ENCODE results near the gene SLC7A6OS.

DNA sequence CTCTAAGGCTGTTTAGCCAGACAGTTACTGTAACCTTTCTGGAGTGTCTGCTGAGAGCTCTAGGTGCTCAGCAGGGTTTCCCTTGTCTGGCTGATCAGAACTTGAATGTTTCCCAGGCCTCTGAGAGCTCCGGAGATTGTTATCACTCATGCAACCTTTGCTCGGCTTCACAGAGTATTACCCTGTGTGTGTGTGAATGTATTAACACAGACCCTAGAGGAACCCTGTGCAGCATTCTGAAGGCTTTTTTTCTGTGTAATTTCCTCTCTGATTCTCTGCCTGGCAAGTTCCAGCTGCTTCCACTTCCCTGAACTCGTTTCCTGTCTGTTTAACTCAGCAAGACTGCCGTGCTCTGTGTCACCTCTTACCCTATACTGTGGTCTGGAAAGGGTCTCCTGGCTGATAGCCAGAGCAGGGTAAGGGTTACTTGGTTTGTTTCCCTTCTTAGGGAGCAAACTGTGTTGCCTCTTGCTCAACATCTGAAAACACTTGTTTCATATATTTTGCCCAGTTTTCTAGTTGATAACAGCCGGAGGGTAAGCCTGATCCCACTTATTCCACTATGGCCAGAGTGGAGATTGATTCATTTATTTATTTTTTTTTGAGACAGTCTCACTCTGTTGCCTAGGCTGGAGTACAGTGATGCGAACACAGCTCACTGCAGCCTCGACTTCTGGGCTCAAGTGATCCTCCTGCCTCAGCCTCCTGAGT lies 21.8 kb upstream of the SLC7A6OS start:
- TF ChIP-seq CTCF (IDR thresholded peaks at IDR 0.05): no peak
- TF ChIP-seq TCF7L2 (IDR thresholded peaks at IDR 0.05; ENCODE audit: low read depth, low read length): no peak
- no peak for TF ChIP-seq POLR2AphosphoS5 (IDR thresholded peaks at IDR 0.05; ENCODE audit: low read depth, low read length)
- TF ChIP-seq, protein P1, sequence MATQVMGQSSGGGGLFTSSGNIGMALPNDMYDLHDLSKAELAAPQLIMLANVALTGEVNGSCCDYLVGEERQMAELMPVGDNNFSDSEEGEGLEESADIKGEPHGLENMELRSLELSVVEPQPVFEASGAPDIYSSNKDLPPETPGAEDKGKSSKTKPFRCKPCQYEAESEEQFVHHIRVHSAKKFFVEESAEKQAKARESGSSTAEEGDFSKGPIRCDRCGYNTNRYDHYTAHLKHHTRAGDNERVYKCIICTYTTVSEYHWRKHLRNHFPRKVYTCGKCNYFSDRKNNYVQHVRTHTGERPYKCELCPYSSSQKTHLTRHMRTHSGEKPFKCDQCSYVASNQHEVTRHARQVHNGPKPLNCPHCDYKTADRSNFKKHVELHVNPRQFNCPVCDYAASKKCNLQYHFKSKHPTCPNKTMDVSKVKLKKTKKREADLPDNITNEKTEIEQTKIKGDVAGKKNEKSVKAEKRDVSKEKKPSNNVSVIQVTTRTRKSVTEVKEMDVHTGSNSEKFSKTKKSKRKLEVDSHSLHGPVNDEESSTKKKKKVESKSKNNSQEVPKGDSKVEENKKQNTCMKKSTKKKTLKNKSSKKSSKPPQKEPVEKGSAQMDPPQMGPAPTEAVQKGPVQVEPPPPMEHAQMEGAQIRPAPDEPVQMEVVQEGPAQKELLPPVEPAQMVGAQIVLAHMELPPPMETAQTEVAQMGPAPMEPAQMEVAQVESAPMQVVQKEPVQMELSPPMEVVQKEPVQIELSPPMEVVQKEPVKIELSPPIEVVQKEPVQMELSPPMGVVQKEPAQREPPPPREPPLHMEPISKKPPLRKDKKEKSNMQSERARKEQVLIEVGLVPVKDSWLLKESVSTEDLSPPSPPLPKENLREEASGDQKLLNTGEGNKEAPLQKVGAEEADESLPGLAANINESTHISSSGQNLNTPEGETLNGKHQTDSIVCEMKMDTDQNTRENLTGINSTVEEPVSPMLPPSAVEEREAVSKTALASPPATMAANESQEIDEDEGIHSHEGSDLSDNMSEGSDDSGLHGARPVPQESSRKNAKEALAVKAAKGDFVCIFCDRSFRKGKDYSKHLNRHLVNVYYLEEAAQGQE (IDR thresholded peaks at IDR 0.05; ENCODE audit: insufficient read depth in 1 of 2, low read depth in 2 of 2, low read length in 1 of 2): no peak
